ENCODE measurements around the gene IFNA10. TPM values are rescaled to one million over a fixed set of nuclear protein-coding genes. Genes with fewer than 3 reads are reported as not detected.
"Not testable (repeated sequence)": the region's sequence is repeated elsewhere in the genome, so short reads cannot be mapped to it uniquely, and the experiment has no call there.

The IFNA10 gene
- not detected for total RNA-seq
- not detected for polyA plus RNA-seq

DNA sequence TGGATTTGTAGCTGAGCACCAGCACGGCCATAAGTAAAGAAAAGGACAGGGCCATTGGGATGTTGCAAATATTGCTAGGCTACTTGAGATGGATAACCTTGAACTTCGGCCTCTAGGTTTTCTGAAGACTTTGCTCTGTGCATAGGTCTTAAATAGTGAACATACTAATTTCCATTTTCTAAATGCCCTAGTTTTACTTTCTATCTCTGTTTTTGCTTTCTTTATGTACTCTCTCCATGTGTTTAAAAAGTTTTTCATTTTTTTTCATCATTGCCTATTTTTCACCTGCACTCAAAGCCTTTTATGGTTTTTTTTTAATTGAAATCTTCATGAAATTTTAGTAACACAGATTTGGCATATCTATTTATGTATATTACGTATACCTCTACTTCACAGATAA lies at the start of gene IFNA10:
Gene IFNA10 (minus strand): TSS at position 101 of the 400 bp plus-strand sequence. CDS start 46 bp downstream, at position 55.
- not testable (repeated sequence) for H3K27ac Mint-ChIP-seq; H3K36me3 Mint-ChIP-seq; H3K27me3 ChIP-seq (ENCODE audit: control insufficient read depth, insufficient read depth, low read length); H3K9me3 Mint-ChIP-seq; H3K9me3 ChIP-seq (ENCODE audit: control insufficient read depth in 2 of 2, low read length in 2 of 2); H3K36me3 ChIP-seq (ENCODE audit: control insufficient read depth, insufficient read depth, low read length); H3K4me3 Mint-ChIP-seq; H3K27ac ChIP-seq (ENCODE audit: insufficient read depth, low read length, poor library complexity, severe bottlenecking); H3K4me1 Mint-ChIP-seq; DNase-seq; H3K4me3 ChIP-seq (ENCODE audit: low read depth, low read length); H3K4me1 ChIP-seq (ENCODE audit: control insufficient read depth, insufficient read depth, low read length, poor library complexity, severe bottlenecking); ATAC-seq (ENCODE audit: low read depth in 2 of 2)
- peaks cover 20% of the 10 kb centered on the region for H3K27me3 Mint-ChIP-seq

DNA sequence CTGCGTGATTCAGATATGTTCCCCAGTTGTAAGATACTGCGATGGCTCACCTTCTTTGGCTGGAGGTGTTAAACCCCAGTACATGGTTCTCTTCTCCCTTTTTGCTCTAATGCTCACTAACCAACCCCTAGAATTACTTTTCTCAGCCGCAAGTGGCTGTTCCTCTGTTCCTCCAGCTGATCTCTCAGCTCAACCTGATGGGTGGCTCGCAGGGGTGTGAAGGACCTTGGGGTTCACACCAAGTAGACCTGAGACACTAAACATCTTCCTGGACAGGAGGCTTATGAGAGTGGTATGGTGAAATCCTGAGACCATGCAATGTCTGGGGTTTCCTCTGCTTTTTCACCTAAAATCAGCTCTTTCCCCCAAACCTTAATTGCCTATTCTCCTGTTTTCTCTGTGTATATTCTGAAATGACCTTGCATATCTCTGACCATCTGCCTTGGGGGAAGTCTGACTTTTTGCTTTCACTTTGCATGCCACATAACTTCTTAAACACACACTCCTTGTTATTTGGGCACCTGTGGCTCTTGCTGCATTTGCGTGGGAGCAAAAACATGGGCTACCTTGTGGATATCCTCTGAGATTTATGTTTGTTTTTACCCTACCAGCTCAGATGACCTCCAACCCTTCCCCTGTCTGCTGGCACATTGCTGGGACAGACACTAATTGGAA lies 48.7 kb upstream of the IFNA10 start:
- H3K27ac Mint-ChIP-seq: no peak overlapping the region

DNA sequence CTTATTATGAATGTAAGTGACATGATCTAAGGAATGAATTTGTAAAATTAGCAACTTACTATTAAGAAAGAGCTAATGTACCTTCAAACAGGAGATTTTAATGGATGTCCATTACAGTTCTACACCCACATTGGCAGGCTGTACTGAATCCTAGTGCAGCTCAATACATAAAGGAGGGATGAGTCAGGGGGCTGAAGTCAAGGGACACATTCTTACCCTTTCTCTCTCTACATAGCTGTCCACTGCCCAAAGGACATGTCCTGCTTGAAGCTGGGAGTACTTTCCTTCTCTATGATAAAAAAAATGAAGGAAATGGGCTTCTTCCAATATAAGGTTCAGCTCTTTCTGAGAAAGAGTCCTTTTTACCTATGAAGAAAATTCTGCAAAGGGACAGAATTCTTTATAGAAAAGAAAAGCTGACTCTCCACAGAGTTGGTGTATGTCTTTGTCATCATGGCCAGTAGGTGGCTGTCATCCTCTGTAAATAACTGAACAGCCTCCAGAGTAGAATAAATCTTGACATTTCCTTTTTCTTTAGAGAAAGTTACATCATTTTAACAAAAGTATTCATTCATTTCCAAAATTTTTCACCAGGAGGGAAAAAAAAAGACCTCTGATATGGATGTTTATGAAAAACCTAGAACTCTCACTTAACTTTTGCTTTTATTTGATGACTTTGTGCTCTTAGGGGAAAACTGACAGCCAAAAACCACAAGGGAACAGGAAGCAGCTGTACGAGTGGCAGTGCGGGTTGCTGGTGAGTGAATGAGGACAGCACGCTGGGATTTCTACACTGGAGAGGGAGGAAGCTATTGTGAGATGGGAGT lies 46.0 kb upstream of the IFNA10 start:
- Mint-ChIP-seq H3K9me3 (no peaks in the 10 kb centered on the region), H3K4me1 (peaks cover 0 to 5% (median 4%) of the 10 kb centered on the region in 4 donors), H3K27me3 (peaks cover 29% of the 10 kb centered on the region), H3K36me3 (no peaks in the 10 kb centered on the region), H3K4me3 (no peak overlapping the region), H3K27ac (peak overlapping the region in 2 of 3 donors; percentile 6 to 39)
- no peaks in the 10 kb centered on the region for H3K36me3 ChIP-seq (ENCODE audit: control insufficient read depth, insufficient read depth, low read length)
- ATAC-seq (ENCODE audit: low read depth in 2 of 2): peak in 1 of 2 donors; percentile 55
- H3K4me1 ChIP-seq (ENCODE audit: control insufficient read depth, insufficient read depth, low read length, poor library complexity, severe bottlenecking): no peaks in the 10 kb centered on the region
- H3K27me3 ChIP-seq (ENCODE audit: control insufficient read depth, insufficient read depth, low read length): peaks cover 3% of the 10 kb centered on the region
- no peaks in the 10 kb centered on the region for H3K9me3 ChIP-seq (ENCODE audit: control insufficient read depth in 2 of 2, low read length in 2 of 2)
- H3K4me3 ChIP-seq (ENCODE audit: low read depth, low read length): no peak overlapping the region
- DNase-seq: peak in 2 of 3 donors; percentile 2 to 23
- no peak overlapping the region for H3K27ac ChIP-seq (ENCODE audit: insufficient read depth, low read length, poor library complexity, severe bottlenecking)

More for the DNA sequence above, 48.7 kb upstream of the IFNA10 start:
- Mint-ChIP-seq H3K27me3 (peaks cover 22% of the 10 kb centered on the region), H3K9me3 (no peaks in the 10 kb centered on the region), H3K4me3 (peak overlapping the region in 1 of 4 donors; percentile 38), H3K36me3 (no peaks in the 10 kb centered on the region), H3K4me1 (peaks cover 0 to 5% (median 4%) of the 10 kb centered on the region in 4 donors)
- Histone ChIP-seq H3K36me3 (ENCODE audit: control insufficient read depth, insufficient read depth, low read length) (no peaks in the 10 kb centered on the region), H3K4me1 (ENCODE audit: control insufficient read depth, insufficient read depth, low read length, poor library complexity, severe bottlenecking) (no peaks in the 10 kb centered on the region), H3K27ac (ENCODE audit: insufficient read depth, low read length, poor library complexity, severe bottlenecking) (no peak overlapping the region), H3K4me3 (ENCODE audit: low read depth, low read length) (no peak overlapping the region), H3K9me3 (ENCODE audit: control insufficient read depth in 2 of 2, low read length in 2 of 2) (no peaks in the 10 kb centered on the region), H3K27me3 (ENCODE audit: control insufficient read depth, insufficient read depth, low read length) (peaks cover 3% of the 10 kb centered on the region)
- ATAC-seq (ENCODE audit: low read depth in 2 of 2) (no peak), DNase-seq (no peak)

DNA sequence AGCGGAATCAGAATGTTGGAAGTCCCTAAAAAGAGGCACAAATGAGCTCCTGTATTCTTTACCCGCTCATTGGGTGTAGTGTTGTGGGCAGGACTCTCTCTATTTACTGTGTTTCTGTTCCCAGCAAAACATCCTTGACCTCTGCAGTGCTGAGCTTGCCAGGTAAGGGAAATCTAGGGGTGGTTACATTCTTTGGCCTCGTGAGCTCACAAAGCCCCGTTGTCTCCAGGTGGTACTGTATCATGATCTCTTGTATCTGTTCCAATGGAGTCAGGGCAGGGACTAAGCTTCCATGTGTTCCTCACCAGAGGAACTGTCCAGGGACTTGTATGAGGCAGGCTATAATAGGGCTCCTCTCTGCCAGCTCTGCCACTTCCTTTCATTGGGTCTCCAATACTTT lies 44.7 kb upstream of the IFNA10 start:
- peaks cover 0 to 5% (median 4%) of the 10 kb centered on the region in 4 donors for H3K4me1 Mint-ChIP-seq
- H3K9me3 ChIP-seq (ENCODE audit: control insufficient read depth in 2 of 2, low read length in 2 of 2): no peaks in the 10 kb centered on the region
- H3K4me3 Mint-ChIP-seq: no peak overlapping the region
- no peaks in the 10 kb centered on the region for H3K9me3 Mint-ChIP-seq
- no peak overlapping the region for H3K4me3 ChIP-seq (ENCODE audit: low read depth, low read length)
- H3K27ac Mint-ChIP-seq: no peak overlapping the region
- no peaks in the 10 kb centered on the region for H3K36me3 Mint-ChIP-seq
- H3K27ac ChIP-seq (ENCODE audit: insufficient read depth, low read length, poor library complexity, severe bottlenecking): no peak overlapping the region
- H3K36me3 ChIP-seq (ENCODE audit: control insufficient read depth, insufficient read depth, low read length): no peaks in the 10 kb centered on the region
- no peaks in the 10 kb centered on the region for H3K4me1 ChIP-seq (ENCODE audit: control insufficient read depth, insufficient read depth, low read length, poor library complexity, severe bottlenecking)
- no peak for DNase-seq
- peaks cover 3% of the 10 kb centered on the region for H3K27me3 ChIP-seq (ENCODE audit: control insufficient read depth, insufficient read depth, low read length)
- no peak for ATAC-seq (ENCODE audit: low read depth in 2 of 2)
- peaks cover 28% of the 10 kb centered on the region for H3K27me3 Mint-ChIP-seq

DNA sequence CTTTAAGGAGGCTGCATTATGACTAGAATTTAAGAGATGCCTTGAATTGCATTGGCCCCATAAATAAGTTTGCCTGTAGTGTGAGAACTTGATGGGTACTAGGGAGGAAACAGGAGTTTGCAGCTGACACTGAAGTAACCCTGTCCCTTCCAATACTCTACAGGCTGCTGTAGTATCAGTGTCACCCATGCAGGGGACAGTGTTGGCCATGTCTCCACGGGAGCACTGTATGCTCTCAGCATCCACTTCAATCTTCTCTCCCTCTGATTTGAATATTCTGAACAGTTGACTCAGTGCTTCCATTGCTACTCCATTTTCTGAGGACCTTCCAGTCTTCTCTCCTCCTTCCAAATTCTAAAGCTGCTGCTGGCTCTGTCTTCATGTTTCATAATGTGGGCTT lies 44.2 kb upstream of the IFNA10 start:
- DNase-seq: no peak
- H3K27me3 Mint-ChIP-seq: peaks cover 24% of the 10 kb centered on the region
- H3K4me1 Mint-ChIP-seq: peaks cover 0 to 5% (median 4%) of the 10 kb centered on the region in 4 donors
- peaks cover 0 to 2% (median 0%) of the 10 kb centered on the region in 7 donors for H3K9me3 Mint-ChIP-seq
- Histone ChIP-seq H3K9me3 (ENCODE audit: control insufficient read depth in 2 of 2, low read length in 2 of 2) (no peaks in the 10 kb centered on the region), H3K4me1 (ENCODE audit: control insufficient read depth, insufficient read depth, low read length, poor library complexity, severe bottlenecking) (no peaks in the 10 kb centered on the region), H3K4me3 (ENCODE audit: low read depth, low read length) (no peak overlapping the region), H3K36me3 (ENCODE audit: control insufficient read depth, insufficient read depth, low read length) (no peaks in the 10 kb centered on the region), H3K27me3 (ENCODE audit: control insufficient read depth, insufficient read depth, low read length) (peaks cover 3% of the 10 kb centered on the region), H3K27ac (ENCODE audit: insufficient read depth, low read length, poor library complexity, severe bottlenecking) (no peak overlapping the region)
- no peaks in the 10 kb centered on the region for H3K36me3 Mint-ChIP-seq
- ATAC-seq (ENCODE audit: low read depth in 2 of 2): no peak
- H3K27ac Mint-ChIP-seq: no peak overlapping the region
- no peak overlapping the region for H3K4me3 Mint-ChIP-seq

DNA sequence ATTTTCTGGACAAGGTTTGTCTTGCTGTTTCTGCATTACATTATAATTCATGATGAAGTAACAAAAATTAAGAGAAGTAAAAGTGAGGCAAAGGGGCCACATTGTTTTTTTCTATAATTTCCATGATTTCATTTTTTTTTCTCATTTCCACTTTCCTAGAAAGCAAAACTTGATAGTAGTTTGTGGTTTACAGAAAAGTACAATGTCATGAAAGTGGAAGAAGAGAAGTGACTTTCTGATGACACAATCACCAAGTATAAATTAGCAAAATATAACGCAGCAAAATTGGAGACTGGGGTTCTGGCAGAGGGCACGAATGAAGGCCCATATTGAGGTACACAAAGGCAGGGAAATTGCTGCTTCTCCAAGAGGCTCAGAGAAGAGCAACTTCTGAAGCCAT lies 37.9 kb upstream of the IFNA10 start:
- Mint-ChIP-seq H3K4me1 (no peaks in the 10 kb centered on the region), H3K27me3 (peaks cover 21% of the 10 kb centered on the region), H3K4me3 (no peak overlapping the region), H3K27ac (no peak overlapping the region), H3K9me3 (peaks cover 0 to 5% (median 0%) of the 10 kb centered on the region in 7 donors), H3K36me3 (no peaks in the 10 kb centered on the region)
- H3K9me3 ChIP-seq (ENCODE audit: control insufficient read depth in 2 of 2, low read length in 2 of 2): no peaks in the 10 kb centered on the region
- H3K36me3 ChIP-seq (ENCODE audit: control insufficient read depth, insufficient read depth, low read length): no peaks in the 10 kb centered on the region
- no peaks in the 10 kb centered on the region for H3K4me1 ChIP-seq (ENCODE audit: control insufficient read depth, insufficient read depth, low read length, poor library complexity, severe bottlenecking)
- peaks cover 5% of the 10 kb centered on the region for H3K27me3 ChIP-seq (ENCODE audit: control insufficient read depth, insufficient read depth, low read length)
- ATAC-seq (ENCODE audit: low read depth in 2 of 2) (no peak), DNase-seq (no peak)
- no peak overlapping the region for H3K4me3 ChIP-seq (ENCODE audit: low read depth, low read length)
- H3K27ac ChIP-seq (ENCODE audit: insufficient read depth, low read length, poor library complexity, severe bottlenecking): no peak overlapping the region

DNA sequence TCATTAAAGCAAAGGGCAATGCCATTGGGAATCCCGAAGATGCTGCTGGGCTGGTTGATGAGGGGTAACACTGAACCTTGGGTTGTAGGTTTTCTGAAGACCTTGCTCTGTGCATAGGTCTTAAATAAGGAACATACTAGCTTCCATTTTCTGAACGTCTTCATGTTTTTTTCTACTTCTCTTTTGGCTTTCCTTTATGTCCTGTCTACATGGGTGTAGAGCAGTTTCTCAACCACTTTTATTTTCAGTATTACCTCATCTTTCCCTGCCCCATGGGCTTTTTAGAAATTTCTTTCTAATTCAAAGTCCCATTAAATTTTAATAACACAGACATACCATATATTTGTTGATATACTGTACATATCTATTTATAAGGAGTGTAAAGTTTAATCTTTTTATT lies 33.0 kb upstream of the IFNA10 start, which contains the start of gene IFNA14:
Gene IFNA14 (minus strand): TSS at position 95 of the 400 bp plus-strand sequence. CDS start 70 bp downstream, at position 25.
- Mint-ChIP-seq H3K4me3 (no peak within 1 kb of the TSS), H3K4me1 (peaks cover 0 to 6% (median 2%) of the 10 kb centered on the region in 4 donors), H3K27me3 (peaks cover 33% of the 10 kb centered on the region), H3K36me3 (no peaks in the 10 kb centered on the region), H3K9me3 (peaks cover 0 to 2% (median 0%) of the 10 kb centered on the region in 7 donors), H3K27ac (no peak within 1 kb of the TSS)
- Histone ChIP-seq H3K4me3 (ENCODE audit: low read depth, low read length) (no peak within 1 kb of the TSS), H3K36me3 (ENCODE audit: control insufficient read depth, insufficient read depth, low read length) (no peaks in the 10 kb centered on the region), H3K9me3 (ENCODE audit: control insufficient read depth in 2 of 2, low read length in 2 of 2) (no peaks in the 10 kb centered on the region), H3K27me3 (ENCODE audit: control insufficient read depth, insufficient read depth, low read length) (peaks cover 11% of the 10 kb centered on the region), H3K27ac (ENCODE audit: insufficient read depth, low read length, poor library complexity, severe bottlenecking) (no peak within 1 kb of the TSS), H3K4me1 (ENCODE audit: control insufficient read depth, insufficient read depth, low read length, poor library complexity, severe bottlenecking) (no peaks in the 10 kb centered on the region)
- no peak for ATAC-seq (ENCODE audit: low read depth in 2 of 2)
- no peak for DNase-seq
